HepG2 (cell line): Measurements from ENCODE around the gene CD300LF. TPM values are rescaled to one million over a fixed set of nuclear protein-coding genes. Genes with fewer than 3 reads are reported as not detected.

Experiments used
- ARNT ChIP-seq: fragments of 450-650 bp; IDR thresholded peaks from 2 replicates; pipeline ENCODE4 v1.6.1; 2017
- CEBPG ChIP-seq: IDR thresholded peaks from 2 replicates; pipeline ENCODE4 v1.6.1; 2016
- FIP1L1 ChIP-seq: fragments of 200-400 bp; formaldehyde crosslinking; IDR thresholded peaks from 2 replicates; pipeline ENCODE4 v1.6.1; 2018; ENCODE audit warnings: low read depth, mild to moderate bottlenecking, low read length, moderate library complexity, borderline replicate concordance; ENCODE audit not compliant: insufficient read depth
- HHEX ChIP-seq: IDR thresholded peaks from 2 replicates; pipeline ENCODE4 v1.6.1; 2016; ENCODE audit warnings: control low read depth
- HIVEP1 ChIP-seq: sonication (generic); formaldehyde crosslinking; IDR thresholded peaks from 2 replicates; pipeline ENCODE4 v1.4.0; 2020; ENCODE audit warnings: mild to moderate bottlenecking, missing genetic modification reagents
- HNRNPL ChIP-seq: fragments of 200-400 bp; formaldehyde crosslinking; IDR thresholded peaks from 2 replicates; pipeline ENCODE4 v1.6.1; 2017; ENCODE audit warnings: mild to moderate bottlenecking, low read depth, low read length
- MTA1 ChIP-seq: sonication (generic); formaldehyde crosslinking; IDR thresholded peaks from 2 replicates; pipeline ENCODE4 v1.4.0; 2020; ENCODE audit warnings: missing genetic modification reagents, mild to moderate bottlenecking, borderline replicate concordance
- NONO ChIP-seq, 2 experiments: fragments of 450-650 bp in 1 of 2; sonication (generic) in 1 of 2; formaldehyde crosslinking in 1 of 2; IDR thresholded peaks in 1 of 2; conservative IDR thresholded peaks in 1 of 2; 2 replicates each; pipeline versions ENCODE4 v1.6.1 to v1.8.0; 2017 to 2022; ENCODE audit warnings: mild to moderate bottlenecking in 1 of 2, missing genetic modification reagents in 1 of 2, moderate library complexity in 1 of 2
- RFXANK ChIP-seq: IDR thresholded peaks from 2 replicates; pipeline ENCODE4 v1.6.1; 2016
- SATB2 ChIP-seq: sonication (generic); formaldehyde crosslinking; IDR thresholded peaks from 2 replicates; pipeline ENCODE4 v1.5.0; 2020; ENCODE audit warnings: missing genetic modification reagents
- SMYD3 ChIP-seq: sonication (generic); formaldehyde crosslinking; IDR thresholded peaks from 2 replicates; pipeline ENCODE4 v1.8.1; 2023; ENCODE audit warnings: mild to moderate bottlenecking, missing genetic modification reagents
- TARDBP ChIP-seq: sonication (generic); formaldehyde crosslinking; IDR thresholded peaks from 2 replicates; pipeline ENCODE4 v1.8.0; 2022; ENCODE audit warnings: mild to moderate bottlenecking, missing genetic modification reagents
- U2AF2 ChIP-seq: fragments of 200-400 bp; formaldehyde crosslinking; IDR thresholded peaks from 2 replicates; pipeline ENCODE4 v1.6.1; 2017; ENCODE audit warnings: low read depth, mild to moderate bottlenecking, low read length
- ZNF260 ChIP-seq: sonication (generic); formaldehyde crosslinking; IDR thresholded peaks from 2 replicates; pipeline ENCODE4 v1.4.0; 2020; ENCODE audit warnings: missing genetic modification reagents, low read depth, mild to moderate bottlenecking, borderline replicate concordance
- ZNF737 ChIP-seq: sonication (generic); formaldehyde crosslinking; IDR thresholded peaks from 2 replicates; pipeline ENCODE4 v1.5.0; 2020; ENCODE audit warnings: missing genetic modification reagents, mild to moderate bottlenecking, borderline replicate concordance
- ZNF747 ChIP-seq: sonication (generic); formaldehyde crosslinking; IDR thresholded peaks from 2 replicates; pipeline ENCODE4 v1.8.1; 2023; ENCODE audit warnings: missing genetic modification reagents, mild to moderate bottlenecking, borderline replicate concordance
- ZNF766 ChIP-seq: sonication (generic); formaldehyde crosslinking; IDR thresholded peaks from 2 replicates; pipeline ENCODE4 v1.5.0; 2020; ENCODE audit warnings: missing genetic modification reagents, borderline replicate concordance
- ZNF775 ChIP-seq: sonication (generic); formaldehyde crosslinking; IDR thresholded peaks from 2 replicates; pipeline ENCODE4 v1.4.0; 2020; ENCODE audit warnings: missing genetic modification reagents, mild to moderate bottlenecking, moderate library complexity, borderline replicate concordance
- polyA plus RNA-seq, 8 experiments: library from polyadenylated mRNA; depleted of rRNA in 3 of 8; stranded (reverse) in 7 of 8; unstranded in 1 of 8; fragments of >200 nt; fragmentation: Illumina TruSeq in 4 of 8; extraction: Trizol in 4 of 8; gene quantifications; 2 replicates each; pipeline versions ENCODE4 v1.2.1 to v1.2.3, GENCODE V29; 2011 to 2016; ENCODE audit warnings: low read depth in 4 of 8, missing spikeins in 1 of 8, mixed read lengths in 1 of 8; ENCODE audit not compliant: insufficient read depth in 1 of 8
- total RNA-seq, 5 experiments: library from RNA; depleted of rRNA; stranded (reverse); fragments of >200 nt; fragmentation: Illumina TruSeq; extraction: Trizol; gene quantifications; 2 replicates each; pipeline ENCODE4 v1.2.3, GENCODE V29; 2016; ENCODE audit warnings: low read depth in 1 of 5
- TF ChIP-seq, protein P1 (sequence below): sonication (generic); formaldehyde crosslinking; IDR thresholded peaks from 2 replicates; pipeline ENCODE4 v1.4.0; 2020; ENCODE audit warnings: missing genetic modification reagents, low read depth, mild to moderate bottlenecking, borderline replicate concordance
- TF ChIP-seq, protein P2 (sequence below): sonication (generic); formaldehyde crosslinking; IDR thresholded peaks from 2 replicates; pipeline ENCODE4 v1.4.0; 2020; ENCODE audit warnings: missing genetic modification reagents, borderline replicate concordance
- TF ChIP-seq, protein P3 (sequence below): sonication (generic); formaldehyde crosslinking; IDR thresholded peaks from 2 replicates; pipeline ENCODE4 v1.4.0; 2020; ENCODE audit warnings: mild to moderate bottlenecking, missing genetic modification reagents, borderline replicate concordance

CD300LF gene
- total and polyA plus RNA-seq, 2 of the 13 experiments (the other 11 are each of a cell fraction or from before 2014, with no cell fraction given), result not detected

DNA sequence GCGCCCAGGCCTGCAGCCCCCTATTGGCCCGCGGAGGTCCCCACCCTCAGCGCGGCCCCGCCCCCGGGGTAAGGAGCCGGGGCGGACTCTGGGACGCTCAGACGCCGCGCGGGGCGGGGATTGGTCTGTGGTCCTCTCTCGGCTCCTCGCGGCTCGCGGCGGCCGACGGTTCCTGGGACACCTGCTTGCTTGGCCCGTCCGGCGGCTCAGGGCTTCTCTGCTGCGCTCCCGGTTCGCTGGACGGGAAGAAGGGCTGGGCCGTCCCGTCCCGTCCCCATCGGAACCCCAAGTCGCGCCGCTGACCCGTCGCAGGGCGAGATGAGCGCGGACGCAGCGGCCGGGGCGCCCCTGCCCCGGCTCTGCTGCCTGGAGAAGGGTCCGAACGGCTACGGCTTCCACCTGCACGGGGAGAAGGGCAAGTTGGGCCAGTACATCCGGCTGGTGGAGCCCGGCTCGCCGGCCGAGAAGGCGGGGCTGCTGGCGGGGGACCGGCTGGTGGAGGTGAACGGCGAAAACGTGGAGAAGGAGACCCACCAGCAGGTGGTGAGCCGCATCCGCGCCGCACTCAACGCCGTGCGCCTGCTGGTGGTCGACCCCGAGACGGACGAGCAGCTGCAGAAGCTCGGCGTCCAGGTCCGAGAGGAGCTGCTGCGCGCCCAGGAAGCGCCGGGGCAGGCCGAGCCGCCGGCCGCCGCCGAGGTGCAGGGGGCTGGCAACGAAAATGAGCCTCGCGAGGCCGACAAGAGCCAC is 36.0 kb upstream of the CD300LF start, which contains the start of gene NHERF1 (continued):
- TF ChIP-seq, protein P1, sequence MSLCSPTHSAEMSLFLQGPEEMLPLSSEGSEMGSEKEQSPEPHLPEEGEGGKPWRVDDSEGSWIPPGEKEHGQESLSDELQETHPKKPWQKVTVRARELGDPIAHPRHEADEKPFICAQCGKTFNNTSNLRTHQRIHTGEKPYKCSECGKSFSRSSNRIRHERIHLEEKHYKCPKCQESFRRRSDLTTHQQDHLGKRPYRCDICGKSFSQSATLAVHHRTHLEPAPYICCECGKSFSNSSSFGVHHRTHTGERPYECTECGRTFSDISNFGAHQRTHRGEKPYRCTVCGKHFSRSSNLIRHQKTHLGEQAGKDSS, result peak; percentile 2; the same call in 1 of the 2 replicates
- TF ChIP-seq MTA1 (CRISPR knock-in tag) (no peak), ZNF775 (CRISPR knock-in tag) (0 out of 2 replicates have a peak, but pooled peaks have one; percentile 66), TARDBP (CRISPR knock-in tag) (peak; percentile 51; the same call in 1 of the 2 replicates), NONO (IDR thresholded peaks at IDR 0.05) (no peak), NONO (CRISPR knock-in tag; conservative IDR thresholded peaks at IDR 0.05) (peak; percentile 89), ARNT (no peak), U2AF2 (no peak), HNRNPL (no peak), RFXANK (CRISPR knock-in tag) (peak; percentile 52; the same call in 1 of the 2 replicates), SATB2 (CRISPR knock-in tag) (peak; percentile 88; the same call in 1 of the 2 replicates), FIP1L1 (no peak), HHEX (CRISPR knock-in tag) (no peak), ZNF766 (CRISPR knock-in tag) (peak; percentile 98), ZNF747 (peak; percentile 78; the same call in 1 of the 2 replicates), ZNF260 (CRISPR knock-in tag) (no peak), HIVEP1 (CRISPR knock-in tag) (peak; percentile 66), ZNF737 (no peak), SMYD3 (CRISPR knock-in tag) (no peak), CEBPG (CRISPR knock-in tag) (0 out of 2 replicates have a peak, but pooled peaks have one; percentile 13)
- TF ChIP-seq, protein P2, sequence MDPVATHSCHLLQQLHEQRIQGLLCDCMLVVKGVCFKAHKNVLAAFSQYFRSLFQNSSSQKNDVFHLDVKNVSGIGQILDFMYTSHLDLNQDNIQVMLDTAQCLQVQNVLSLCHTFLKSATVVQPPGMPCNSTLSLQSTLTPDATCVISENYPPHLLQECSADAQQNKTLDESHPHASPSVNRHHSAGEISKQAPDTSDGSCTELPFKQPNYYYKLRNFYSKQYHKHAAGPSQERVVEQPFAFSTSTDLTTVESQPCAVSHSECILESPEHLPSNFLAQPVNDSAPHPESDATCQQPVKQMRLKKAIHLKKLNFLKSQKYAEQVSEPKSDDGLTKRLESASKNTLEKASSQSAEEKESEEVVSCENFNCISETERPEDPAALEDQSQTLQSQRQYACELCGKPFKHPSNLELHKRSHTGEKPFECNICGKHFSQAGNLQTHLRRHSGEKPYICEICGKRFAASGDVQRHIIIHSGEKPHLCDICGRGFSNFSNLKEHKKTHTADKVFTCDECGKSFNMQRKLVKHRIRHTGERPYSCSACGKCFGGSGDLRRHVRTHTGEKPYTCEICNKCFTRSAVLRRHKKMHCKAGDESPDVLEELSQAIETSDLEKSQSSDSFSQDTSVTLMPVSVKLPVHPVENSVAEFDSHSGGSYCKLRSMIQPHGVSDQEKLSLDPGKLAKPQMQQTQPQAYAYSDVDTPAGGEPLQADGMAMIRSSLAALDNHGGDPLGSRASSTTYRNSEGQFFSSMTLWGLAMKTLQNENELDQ, result no peak
- TF ChIP-seq, protein P3, sequence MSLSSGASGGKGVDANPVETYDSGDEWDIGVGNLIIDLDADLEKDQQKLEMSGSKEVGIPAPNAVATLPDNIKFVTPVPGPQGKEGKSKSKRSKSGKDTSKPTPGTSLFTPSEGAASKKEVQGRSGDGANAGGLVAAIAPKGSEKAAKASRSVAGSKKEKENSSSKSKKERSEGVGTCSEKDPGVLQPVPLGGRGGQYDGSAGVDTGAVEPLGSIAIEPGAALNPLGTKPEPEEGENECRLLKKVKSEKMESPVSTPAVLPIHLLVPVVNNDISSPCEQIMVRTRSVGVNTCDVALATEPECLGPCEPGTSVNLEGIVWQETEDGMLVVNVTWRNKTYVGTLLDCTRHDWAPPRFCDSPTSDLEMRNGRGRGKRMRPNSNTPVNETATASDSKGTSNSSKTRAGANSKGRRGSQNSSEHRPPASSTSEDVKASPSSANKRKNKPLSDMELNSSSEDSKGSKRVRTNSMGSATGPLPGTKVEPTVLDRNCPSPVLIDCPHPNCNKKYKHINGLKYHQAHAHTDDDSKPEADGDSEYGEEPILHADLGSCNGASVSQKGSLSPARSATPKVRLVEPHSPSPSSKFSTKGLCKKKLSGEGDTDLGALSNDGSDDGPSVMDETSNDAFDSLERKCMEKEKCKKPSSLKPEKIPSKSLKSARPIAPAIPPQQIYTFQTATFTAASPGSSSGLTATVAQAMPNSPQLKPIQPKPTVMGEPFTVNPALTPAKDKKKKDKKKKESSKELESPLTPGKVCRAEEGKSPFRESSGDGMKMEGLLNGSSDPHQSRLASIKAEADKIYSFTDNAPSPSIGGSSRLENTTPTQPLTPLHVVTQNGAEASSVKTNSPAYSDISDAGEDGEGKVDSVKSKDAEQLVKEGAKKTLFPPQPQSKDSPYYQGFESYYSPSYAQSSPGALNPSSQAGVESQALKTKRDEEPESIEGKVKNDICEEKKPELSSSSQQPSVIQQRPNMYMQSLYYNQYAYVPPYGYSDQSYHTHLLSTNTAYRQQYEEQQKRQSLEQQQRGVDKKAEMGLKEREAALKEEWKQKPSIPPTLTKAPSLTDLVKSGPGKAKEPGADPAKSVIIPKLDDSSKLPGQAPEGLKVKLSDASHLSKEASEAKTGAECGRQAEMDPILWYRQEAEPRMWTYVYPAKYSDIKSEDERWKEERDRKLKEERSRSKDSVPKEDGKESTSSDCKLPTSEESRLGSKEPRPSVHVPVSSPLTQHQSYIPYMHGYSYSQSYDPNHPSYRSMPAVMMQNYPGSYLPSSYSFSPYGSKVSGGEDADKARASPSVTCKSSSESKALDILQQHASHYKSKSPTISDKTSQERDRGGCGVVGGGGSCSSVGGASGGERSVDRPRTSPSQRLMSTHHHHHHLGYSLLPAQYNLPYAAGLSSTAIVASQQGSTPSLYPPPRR (CRISPR knock-in tag), result 0 out of 2 replicates have a peak, but pooled peaks have one; percentile 10
